K562 (cell line): ENCODE measurements around the gene C1orf167. TPM values are rescaled to one million over a fixed set of nuclear protein-coding genes. Genes with fewer than 3 reads are reported as not detected.
A peak's percentile ranks its signal among the peaks of the same experiment; 100 is the strongest.

ENCODE experiments used
- ARNT ChIP-seq, 2 experiments: fragments of 450-650 bp; IDR thresholded peaks; 2 replicates each; pipeline ENCODE4 v1.6.1; 2016; ENCODE audit warnings: mild to moderate bottlenecking in 1 of 2
- ATF7 ChIP-seq: fragments of 450-650 bp; IDR thresholded peaks from 2 replicates; pipeline ENCODE4 v1.7.1; 2014; ENCODE audit warnings: mild to moderate bottlenecking, moderate library complexity
- BRF1 ChIP-seq: IDR thresholded peaks from 3 replicates; pipeline ENCODE4 v1.6.1; 2011; ENCODE audit warnings: borderline replicate concordance, mild to moderate bottlenecking; ENCODE audit not compliant: insufficient read length; ENCODE audit errors: extremely low read depth
- CBX1 ChIP-seq: sonication (generic); IDR thresholded peaks from 2 replicates; pipeline ENCODE4 v1.6.1; 2016; ENCODE audit warnings: antibody characterized with exemption, low read depth, mild to moderate bottlenecking
- EGR1 ChIP-seq: fragments of 450-650 bp; conservative IDR thresholded peaks from 2 replicates; pipeline ENCODE4 v1.6.1; 2017; ENCODE audit warnings: mild to moderate bottlenecking
- EHMT2 ChIP-seq: fragments of 450-650 bp; IDR thresholded peaks from 2 replicates; pipeline ENCODE4 v1.6.1; 2018; ENCODE audit warnings: antibody characterized with exemption
- ERF ChIP-seq: fragments of 450-650 bp; formaldehyde crosslinking; IDR thresholded peaks from 2 replicates; pipeline ENCODE4 v1.4.0; 2020; ENCODE audit warnings: mild to moderate bottlenecking, mixed read lengths
- ESRRB ChIP-seq: fragments of 250-450 bp; sonication (Bioruptor Pico); IDR thresholded peaks from 2 replicates; pipeline ENCODE4 v1.5.0; 2020; ENCODE audit warnings: mild to moderate bottlenecking, moderate library complexity, borderline replicate concordance
- HIVEP1 ChIP-seq: fragments of 250-450 bp; sonication (Bioruptor Pico); IDR thresholded peaks from 2 replicates; pipeline ENCODE4 v1.4.0; 2020; ENCODE audit warnings: mild to moderate bottlenecking
- MAFK ChIP-seq: IDR thresholded peaks from 2 replicates; pipeline ENCODE4 v1.6.1; 2011; ENCODE audit warnings: low read length, improper control_type of control experiment
- MYNN ChIP-seq, 2 experiments: sonication (generic); formaldehyde crosslinking in 1 of 2; IDR thresholded peaks; 2 replicates each; pipeline versions ENCODE4 v1.5.0 to v1.6.1; 2016 to 2020; ENCODE audit warnings: antibody characterized with exemption in 1 of 2, missing genetic modification reagents in 1 of 2
- NFXL1 ChIP-seq: fragments of 450-650 bp; formaldehyde crosslinking; IDR thresholded peaks from 2 replicates; pipeline ENCODE4 v1.4.0; 2021; ENCODE audit warnings: mild to moderate bottlenecking
- PHB ChIP-seq: fragments of 250-450 bp; sonication (Bioruptor Pico); IDR thresholded peaks from 2 replicates; pipeline ENCODE4 v1.5.0; 2021
- PHF21A ChIP-seq: fragments of 450-650 bp; IDR thresholded peaks from 2 replicates; pipeline ENCODE4 v1.6.1; 2017; ENCODE audit warnings: low read depth, borderline replicate concordance
- RAD51 ChIP-seq: fragments of 450-650 bp; IDR thresholded peaks from 2 replicates; pipeline ENCODE4 v1.7.1; 2016; ENCODE audit warnings: low read depth, mild to moderate bottlenecking, borderline replicate concordance
- SMAD4 ChIP-seq: fragments of 250-450 bp; sonication (Bioruptor Pico); conservative IDR thresholded peaks from 2 replicates; pipeline ENCODE4 v1.8.0; 2021; ENCODE audit warnings: inconsistent platforms, mild to moderate bottlenecking, moderate library complexity
- SOX6 ChIP-seq: fragments of 450-650 bp; IDR thresholded peaks from 2 replicates; pipeline ENCODE4 v1.6.1; 2014; ENCODE audit warnings: mild to moderate bottlenecking
- TFAM ChIP-seq: fragments of 250-450 bp; sonication (Bioruptor Pico); conservative IDR thresholded peaks from 2 replicates; pipeline ENCODE4 v1.5.0; 2021; ENCODE audit warnings: mild to moderate bottlenecking, moderate library complexity
- TRIM24 ChIP-seq, 2 experiments: fragments of 450-650 bp; IDR thresholded peaks; 2 replicates each; pipeline ENCODE4 v1.6.1; 2016
- YY1 ChIP-seq, 3 experiments: IDR thresholded peaks; 2 replicates each; pipeline ENCODE4 v1.6.1; 2011; ENCODE audit warnings: low read length in 2 of 3, mild to moderate bottlenecking in 2 of 3, moderate library complexity in 2 of 3, borderline replicate concordance in 1 of 3, control low read depth in 1 of 3, low read depth in 1 of 3; ENCODE audit not compliant: insufficient read depth in 3 of 3, insufficient replicate concordance in 2 of 3, control insufficient read depth in 1 of 3, insufficient read length in 1 of 3; ENCODE audit errors: extremely low read depth in 1 of 3
- ZKSCAN8 ChIP-seq: fragments of 200-800 bp; sonication (Bioruptor generic); IDR thresholded peaks from 2 replicates; pipeline ENCODE4 v1.6.1; 2016; ENCODE audit warnings: missing genetic modification characterization, missing compliant biosample characterization
- polyA plus RNA-seq, 8 experiments: library from polyadenylated mRNA; depleted of rRNA in 4 of 8; stranded (reverse) in 5 of 8; unstranded in 3 of 8; fragments of >200 nt; fragmentation: Nextera tagmentation in 2 of 8; fragmentation: Illumina TruSeq in 1 of 8; extraction: Ambion mirVana in 2 of 8; extraction: Trizol in 1 of 8; gene quantifications; 2 replicates each; pipeline versions ENCODE4 v1.2.1 to v1.2.3, GENCODE V29; 2011 to 2014; ENCODE audit warnings: inconsistent platforms in 1 of 8, missing spikeins in 1 of 8
- total RNA-seq, 7 experiments: library from RNA; depleted of rRNA in 6 of 7; stranded (reverse); fragments of >200 nt in 6 of 7; fragmentation: Illumina TruSeq in 2 of 7; extraction: Trizol in 2 of 7; gene quantifications; 2 replicates each; pipeline versions ENCODE4 v1.2.1 to v1.2.3, GENCODE V29; 2011 to 2021; ENCODE audit warnings: low replicate concordance in 1 of 7
- TF ChIP-seq, protein P1 (sequence below): fragments of 450-650 bp; formaldehyde crosslinking; IDR thresholded peaks from 2 replicates; pipeline ENCODE4 v1.4.0; 2022; ENCODE audit warnings: missing genetic modification characterization
- TF ChIP-seq, protein P2 (sequence below): IDR thresholded peaks from 2 replicates; pipeline ENCODE4 v1.6.1; 2016; ENCODE audit warnings: missing genetic modification characterization, missing compliant biosample characterization
- TF ChIP-seq, protein P3 (sequence below): fragments of 450-650 bp; IDR thresholded peaks from 2 replicates; pipeline ENCODE4 v1.6.1; 2016
- TF ChIP-seq, protein P4 (sequence below): fragments of 250-450 bp; sonication (Bioruptor Pico); IDR thresholded peaks from 2 replicates; pipeline ENCODE4 v1.4.0; 2020; ENCODE audit warnings: mild to moderate bottlenecking, moderate library complexity

Gene C1orf167
- total and polyA plus RNA-seq, 9 of the 15 experiments (the other 6 are each of a cell fraction or from before 2014, with no cell fraction given) = 0.22 to 0.86 (median 0.31) TPM; not detected in 2

DNA sequence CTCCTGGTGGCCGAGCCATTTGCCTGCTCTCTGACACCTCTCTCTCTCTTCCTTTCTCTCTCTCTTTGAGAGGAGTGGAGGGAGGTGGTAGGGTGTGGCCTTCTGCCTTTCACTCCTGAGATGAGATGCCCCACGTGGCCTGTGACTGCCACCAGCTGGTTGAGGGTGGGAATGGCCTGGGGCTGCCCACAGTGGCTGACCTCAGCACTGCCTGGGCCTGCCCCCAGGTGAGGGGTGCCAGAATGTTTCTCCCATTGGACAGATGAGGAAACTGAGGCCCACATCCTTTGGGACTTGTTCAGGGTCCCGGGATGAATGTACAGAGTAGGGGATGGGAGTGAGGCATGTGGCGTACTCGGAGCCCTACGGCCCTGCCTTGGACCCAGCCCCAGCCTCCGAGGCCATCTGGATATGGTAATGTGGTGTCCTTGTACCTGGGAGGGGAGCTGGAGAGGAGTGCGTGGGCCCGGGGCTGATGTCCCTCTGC is 12.7 kb upstream of the C1orf167 start (continued):
- no peak for TF ChIP-seq BRF1
- 0 out of 2 replicates have a peak, but pooled peaks have one; percentile 40 for TF ChIP-seq MAFK
- TF ChIP-seq, protein P1, sequence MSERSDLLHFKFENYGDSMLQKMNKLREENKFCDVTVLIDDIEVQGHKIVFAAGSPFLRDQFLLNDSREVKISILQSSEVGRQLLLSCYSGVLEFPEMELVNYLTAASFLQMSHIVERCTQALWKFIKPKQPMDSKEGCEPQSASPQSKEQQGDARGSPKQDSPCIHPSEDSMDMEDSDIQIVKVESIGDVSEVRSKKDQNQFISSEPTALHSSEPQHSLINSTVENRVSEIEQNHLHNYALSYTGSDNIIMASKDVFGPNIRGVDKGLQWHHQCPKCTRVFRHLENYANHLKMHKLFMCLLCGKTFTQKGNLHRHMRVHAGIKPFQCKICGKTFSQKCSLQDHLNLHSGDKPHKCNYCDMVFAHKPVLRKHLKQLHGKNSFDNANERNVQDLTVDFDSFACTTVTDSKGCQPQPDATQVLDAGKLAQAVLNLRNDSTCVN (CRISPR knock-in tag) = peak; percentile 56; the same call in 1 of the 2 replicates
- peak; percentile 47; the same call in 1 of the 2 replicates for TF ChIP-seq SMAD4 (CRISPR knock-in tag)
- TF ChIP-seq NFXL1 (CRISPR knock-in tag) = no peak
- TF ChIP-seq ATF7 = peak; percentile 53
- TF ChIP-seq MYNN (IDR thresholded peaks at IDR 0.05) = 0 out of 2 replicates have a peak, but pooled peaks have one; percentile 46
- TF ChIP-seq MYNN (CRISPR knock-in tag; IDR thresholded peaks at IDR 0.05) = no peak
- peak in 1 of 3 experiments; percentile 34 for TF ChIP-seq YY1 (IDR thresholded peaks at IDR 0.05; ENCODE audit: borderline replicate concordance in 1 of 3, control insufficient read depth in 1 of 3, extremely low read depth in 1 of 3, insufficient read depth in 3 of 3, insufficient read length in 1 of 3, insufficient replicate concordance in 2 of 3, low read depth in 1 of 3, low read length in 2 of 3)
- no peak for TF ChIP-seq EGR1
- TF ChIP-seq, protein P2, sequence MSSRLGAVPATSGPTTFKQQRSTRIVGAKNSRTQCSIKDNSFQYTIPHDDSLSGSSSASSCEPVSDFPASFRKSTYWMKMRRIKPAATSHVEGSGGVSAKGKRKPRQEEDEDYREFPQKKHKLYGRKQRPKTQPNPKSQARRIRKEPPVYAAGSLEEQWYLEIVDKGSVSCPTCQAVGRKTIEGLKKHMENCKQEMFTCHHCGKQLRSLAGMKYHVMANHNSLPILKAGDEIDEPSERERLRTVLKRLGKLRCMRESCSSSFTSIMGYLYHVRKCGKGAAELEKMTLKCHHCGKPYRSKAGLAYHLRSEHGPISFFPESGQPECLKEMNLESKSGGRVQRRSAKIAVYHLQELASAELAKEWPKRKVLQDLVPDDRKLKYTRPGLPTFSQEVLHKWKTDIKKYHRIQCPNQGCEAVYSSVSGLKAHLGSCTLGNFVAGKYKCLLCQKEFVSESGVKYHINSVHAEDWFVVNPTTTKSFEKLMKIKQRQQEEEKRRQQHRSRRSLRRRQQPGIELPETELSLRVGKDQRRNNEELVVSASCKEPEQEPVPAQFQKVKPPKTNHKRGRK (tag) = no peak
- TF ChIP-seq EHMT2 = 0 out of 2 replicates have a peak, but pooled peaks have one; percentile 28
- TF ChIP-seq TFAM (CRISPR knock-in tag) = no peak
- no peak for TF ChIP-seq PHF21A
- TF ChIP-seq ARNT (IDR thresholded peaks at IDR 0.05) = 0 out of 4 replicates have a peak, but pooled peaks of 1 of the 2 experiments have one; percentile 59
- no peak for TF ChIP-seq ESRRB
- TF ChIP-seq, protein P3, sequence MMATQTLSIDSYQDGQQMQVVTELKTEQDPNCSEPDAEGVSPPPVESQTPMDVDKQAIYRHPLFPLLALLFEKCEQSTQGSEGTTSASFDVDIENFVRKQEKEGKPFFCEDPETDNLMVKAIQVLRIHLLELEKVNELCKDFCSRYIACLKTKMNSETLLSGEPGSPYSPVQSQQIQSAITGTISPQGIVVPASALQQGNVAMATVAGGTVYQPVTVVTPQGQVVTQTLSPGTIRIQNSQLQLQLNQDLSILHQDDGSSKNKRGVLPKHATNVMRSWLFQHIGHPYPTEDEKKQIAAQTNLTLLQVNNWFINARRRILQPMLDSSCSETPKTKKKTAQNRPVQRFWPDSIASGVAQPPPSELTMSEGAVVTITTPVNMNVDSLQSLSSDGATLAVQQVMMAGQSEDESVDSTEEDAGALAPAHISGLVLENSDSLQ = peak; percentile 66
- no peak for TF ChIP-seq TRIM24 (IDR thresholded peaks at IDR 0.05)
- 0 out of 2 replicates have a peak, but pooled peaks have one; percentile 34 for TF ChIP-seq ERF (CRISPR knock-in tag)
- TF ChIP-seq RAD51 = peak; percentile 56
- no peak for TF ChIP-seq PHB
- no peak for TF ChIP-seq CBX1
- TF ChIP-seq, protein P4, sequence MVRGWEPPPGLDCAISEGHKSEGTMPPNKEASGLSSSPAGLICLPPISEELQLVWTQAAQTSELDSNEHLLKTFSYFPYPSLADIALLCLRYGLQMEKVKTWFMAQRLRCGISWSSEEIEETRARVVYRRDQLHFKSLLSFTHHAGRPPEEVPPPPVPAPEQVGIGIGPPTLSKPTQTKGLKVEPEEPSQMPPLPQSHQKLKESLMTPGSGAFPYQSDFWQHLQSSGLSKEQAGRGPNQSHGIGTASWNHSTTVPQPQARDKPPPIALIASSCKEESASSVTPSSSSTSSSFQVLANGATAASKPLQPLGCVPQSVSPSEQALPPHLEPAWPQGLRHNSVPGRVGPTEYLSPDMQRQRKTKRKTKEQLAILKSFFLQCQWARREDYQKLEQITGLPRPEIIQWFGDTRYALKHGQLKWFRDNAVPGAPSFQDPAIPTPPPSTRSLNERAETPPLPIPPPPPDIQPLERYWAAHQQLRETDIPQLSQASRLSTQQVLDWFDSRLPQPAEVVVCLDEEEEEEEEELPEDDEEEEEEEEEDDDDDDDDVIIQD (CRISPR knock-in tag) = no peak
- peak; percentile 14; the same call in 1 of the 2 replicates for TF ChIP-seq HIVEP1 (CRISPR knock-in tag)
- TF ChIP-seq SOX6 = peak; percentile 36; the same call in 1 of the 2 replicates
- no peak for TF ChIP-seq ZKSCAN8 (CRISPR knock-in tag)
